IPS-18a (cell line): Measurements from ENCODE around the gene ARHGEF4.

Source experiments
- H3K27ac ChIP-seq: one replicate; pipeline ENCODE4 v1.5.1; 2013; ENCODE audit warnings: low read length
- H3K27me3 ChIP-seq: one replicate; pipeline ENCODE4 v1.6.1; 2013; ENCODE audit warnings: mild to moderate bottlenecking, low read length; ENCODE audit not compliant: control insufficient read depth, insufficient read depth
- H3K36me3 ChIP-seq: one replicate; pipeline ENCODE4 v1.6.1; 2013; ENCODE audit warnings: low read depth, low read length; ENCODE audit not compliant: control insufficient read depth
- H3K4me1 ChIP-seq: one replicate; pipeline ENCODE4 v1.6.1; 2013; ENCODE audit warnings: low read depth, low read length; ENCODE audit not compliant: control insufficient read depth
- H3K4me3 ChIP-seq: one replicate; pipeline ENCODE4 v1.5.1; 2013; ENCODE audit warnings: low read length
- H3K9ac ChIP-seq: one replicate; pipeline ENCODE4 v1.6.1; 2013; ENCODE audit warnings: mild to moderate bottlenecking, low read length, moderate library complexity
- H3K9me3 ChIP-seq: one replicate; pipeline ENCODE4 v1.6.1; 2013; ENCODE audit warnings: low read depth, low read length; ENCODE audit not compliant: control insufficient read depth

The ARHGEF4 gene

DNA sequence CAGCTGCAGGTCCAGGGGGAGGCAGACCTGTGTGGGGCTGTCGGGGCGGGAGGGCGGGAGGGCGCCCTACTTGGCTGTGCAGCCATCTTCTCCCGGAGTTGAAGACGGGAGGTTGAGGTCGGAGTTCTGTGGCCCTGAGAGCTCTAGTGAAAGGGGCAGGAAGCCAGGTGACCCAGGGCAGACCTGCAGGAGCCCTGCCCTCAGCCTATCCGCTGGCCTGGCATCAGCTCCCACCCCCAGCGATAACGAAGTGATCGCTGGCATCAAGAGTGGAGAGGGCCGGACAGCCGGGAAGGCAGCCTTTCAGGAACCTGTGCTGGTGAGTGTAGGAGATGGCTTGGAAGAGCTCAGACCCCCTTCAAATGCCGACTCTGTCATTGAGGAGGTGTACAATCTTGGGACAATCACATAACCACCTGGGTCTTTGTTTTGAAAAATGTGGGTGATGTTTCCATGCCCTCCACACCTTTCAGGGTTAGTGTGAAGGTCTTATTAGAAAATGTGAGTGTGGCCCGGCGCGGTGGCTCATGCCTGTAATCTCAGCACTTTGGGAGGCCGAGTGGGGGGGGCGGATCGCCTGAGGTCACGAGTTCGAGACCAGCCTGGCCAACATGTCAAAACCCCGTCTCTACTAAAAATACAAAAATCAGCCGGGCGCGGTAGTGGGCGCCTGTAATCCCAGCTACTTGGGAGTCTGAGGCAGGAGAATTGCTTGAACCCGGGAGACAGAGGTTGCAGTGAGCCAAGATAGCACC, 1.3 kb downstream of the ARHGEF4 start:
- peaks cover 5% of the 10 kb centered on the region for H3K4me1 ChIP-seq
- H3K9ac ChIP-seq: no peak overlapping the region
- H3K27ac ChIP-seq: no peak overlapping the region
- peak overlapping the region; percentile 59 for H3K4me3 ChIP-seq
- no peaks in the 10 kb centered on the region for H3K9me3 ChIP-seq
- peaks cover 32% of the 10 kb centered on the region for H3K27me3 ChIP-seq
- no peaks in the 10 kb centered on the region for H3K36me3 ChIP-seq

GRCh38 chr2:130839011-130839780, 2.5 kb downstream of the ARHGEF4 start:
- Histone ChIP-seq H3K4me1 (peaks cover 8% of the 10 kb centered on the region), H3K27me3 (peaks cover 32% of the 10 kb centered on the region), H3K36me3 (no peaks in the 10 kb centered on the region), H3K9ac (no peak overlapping the region), H3K9me3 (no peaks in the 10 kb centered on the region), H3K27ac (no peak overlapping the region), H3K4me3 (no peak overlapping the region)

- no peak overlapping the region for H3K4me3 ChIP-seq
- no peaks in the 10 kb centered on the region for H3K36me3 ChIP-seq
- H3K4me1 ChIP-seq: peaks cover 11% of the 10 kb centered on the region
- H3K9me3 ChIP-seq: no peaks in the 10 kb centered on the region
- H3K27ac ChIP-seq: no peak overlapping the region
- H3K27me3 ChIP-seq: peaks cover 30% of the 10 kb centered on the region
- no peak overlapping the region for H3K9ac ChIP-seq
Measured at GRCh38 chr2:130840506-130840905, 3.8 kb downstream of the ARHGEF4 start.

- H3K27ac ChIP-seq: no peak overlapping the region
Measured at GRCh38 chr2:130841741-130842365, 5.1 kb downstream of the ARHGEF4 start.

DNA sequence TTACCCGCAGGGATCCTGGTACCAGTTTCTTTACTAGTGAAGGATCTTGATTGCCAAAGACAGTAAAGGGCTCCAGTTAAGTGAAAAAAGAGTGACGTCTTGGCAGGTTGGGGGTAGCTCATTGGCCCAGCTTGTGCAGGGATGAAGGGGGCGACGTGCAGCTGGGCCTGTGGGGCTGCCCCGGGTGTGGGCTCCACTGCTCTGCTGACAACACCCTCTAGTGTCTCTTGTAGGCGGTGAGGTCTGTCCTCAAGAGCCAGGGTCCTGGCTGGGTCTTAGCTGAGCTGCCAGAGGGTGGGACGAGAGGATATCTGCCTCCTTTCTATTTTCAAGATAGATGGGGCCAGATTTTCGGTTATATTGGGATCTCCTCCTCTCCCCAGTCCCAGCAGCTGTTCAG, 6.1 kb downstream of the ARHGEF4 start:
- H3K36me3 ChIP-seq: no peaks in the 10 kb centered on the region
- H3K27ac ChIP-seq: no peak overlapping the region
- H3K4me3 ChIP-seq: no peak overlapping the region
- H3K9ac ChIP-seq: no peak overlapping the region
- no peaks in the 10 kb centered on the region for H3K9me3 ChIP-seq
- peaks cover 11% of the 10 kb centered on the region for H3K27me3 ChIP-seq
- peaks cover 6% of the 10 kb centered on the region for H3K4me1 ChIP-seq

More at GRCh38 chr2:130841741-130842365, 5.1 kb downstream of the ARHGEF4 start:
- H3K9ac ChIP-seq: no peak overlapping the region
- peaks cover 20% of the 10 kb centered on the region for H3K27me3 ChIP-seq
- no peaks in the 10 kb centered on the region for H3K9me3 ChIP-seq
- peaks cover 6% of the 10 kb centered on the region for H3K4me1 ChIP-seq
- no peak overlapping the region for H3K4me3 ChIP-seq
- H3K36me3 ChIP-seq: no peaks in the 10 kb centered on the region

DNA sequence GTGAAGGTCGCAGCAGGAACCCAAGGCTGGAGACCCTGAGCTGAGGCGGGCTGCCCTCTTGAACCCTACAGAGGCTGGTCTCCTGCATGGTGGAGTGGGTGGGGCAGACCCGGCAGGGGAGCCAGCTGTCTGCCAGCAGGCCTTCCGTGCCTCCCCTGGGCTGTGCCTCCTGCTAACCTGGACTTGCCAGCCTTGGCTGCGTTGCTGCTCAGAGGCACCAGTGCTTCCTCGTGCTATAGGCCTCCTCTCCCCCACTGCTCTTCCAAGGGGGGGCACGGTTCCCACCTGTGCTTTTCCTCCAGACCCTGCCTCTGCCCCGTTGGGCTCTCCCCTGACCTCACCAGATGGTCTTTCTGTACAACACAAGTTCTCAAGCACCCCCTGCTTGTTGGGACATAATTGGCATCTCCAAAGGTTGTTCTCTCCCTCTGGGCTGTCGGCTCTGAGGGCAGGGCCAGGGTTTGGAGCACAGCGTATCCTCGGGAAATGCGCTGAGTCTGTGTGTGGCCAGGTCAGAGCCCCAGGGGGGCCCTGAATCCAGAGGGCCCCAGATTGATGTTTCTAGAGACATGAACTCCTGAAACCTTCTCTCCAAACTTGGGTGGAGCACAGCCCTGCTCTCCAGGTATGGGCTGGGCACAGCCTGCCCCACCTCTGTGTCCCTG, 6.7 kb downstream of the ARHGEF4 start:
- no peak overlapping the region for H3K9ac ChIP-seq
- H3K9me3 ChIP-seq: no peaks in the 10 kb centered on the region
- H3K36me3 ChIP-seq: no peaks in the 10 kb centered on the region
- H3K4me3 ChIP-seq: no peak overlapping the region
- H3K27me3 ChIP-seq: peaks cover 4% of the 10 kb centered on the region
- peaks cover 6% of the 10 kb centered on the region for H3K4me1 ChIP-seq
- no peak overlapping the region for H3K27ac ChIP-seq

DNA sequence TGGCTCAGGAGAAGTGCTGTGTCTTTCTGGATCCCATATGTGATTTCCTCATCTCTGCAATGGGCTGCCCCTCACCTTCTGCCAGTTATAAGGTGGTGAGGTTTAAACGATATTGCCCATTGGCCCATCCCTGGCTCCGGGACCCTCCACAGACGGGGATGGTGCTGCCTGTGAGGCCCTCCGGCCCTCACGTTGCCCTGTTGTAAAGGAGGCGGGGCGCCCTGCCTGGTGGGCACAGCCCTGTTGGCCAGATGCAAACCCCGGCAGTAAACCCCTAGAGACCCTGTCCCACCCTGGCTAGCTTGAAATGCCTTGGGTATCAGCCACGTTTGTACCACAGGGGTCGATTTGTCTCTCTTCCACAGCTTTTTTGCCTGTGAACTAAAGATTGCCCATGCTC, 7.4 kb downstream of the ARHGEF4 start:
- peaks cover 6% of the 10 kb centered on the region for H3K4me1 ChIP-seq
- H3K27ac ChIP-seq: no peak overlapping the region
- no peak overlapping the region for H3K4me3 ChIP-seq
- H3K9me3 ChIP-seq: no peaks in the 10 kb centered on the region
- no peak overlapping the region for H3K9ac ChIP-seq
- no peaks in the 10 kb centered on the region for H3K27me3 ChIP-seq
- no peaks in the 10 kb centered on the region for H3K36me3 ChIP-seq

GRCh38 chr2:130845505-130846085, 8.9 kb downstream of the ARHGEF4 start:
- Histone ChIP-seq H3K36me3 (no peaks in the 10 kb centered on the region), H3K27ac (no peak overlapping the region), H3K9me3 (no peaks in the 10 kb centered on the region), H3K9ac (no peak overlapping the region), H3K4me1 (peaks cover 6% of the 10 kb centered on the region), H3K27me3 (no peaks in the 10 kb centered on the region), H3K4me3 (no peak overlapping the region)

GRCh38 chr2:130846233-130846632, 9.5 kb downstream of the ARHGEF4 start:
- H3K9me3 ChIP-seq: no peaks in the 10 kb centered on the region
- no peak overlapping the region for H3K27ac ChIP-seq
- H3K4me1 ChIP-seq: peaks cover 6% of the 10 kb centered on the region
- H3K4me3 ChIP-seq: no peak overlapping the region
- H3K27me3 ChIP-seq: no peaks in the 10 kb centered on the region
- no peaks in the 10 kb centered on the region for H3K36me3 ChIP-seq
- no peak overlapping the region for H3K9ac ChIP-seq

- Histone ChIP-seq H3K9ac (no peak overlapping the region), H3K27me3 (no peaks in the 10 kb centered on the region), H3K4me3 (no peak overlapping the region), H3K9me3 (no peaks in the 10 kb centered on the region), H3K4me1 (peaks cover 6% of the 10 kb centered on the region), H3K27ac (no peak overlapping the region), H3K36me3 (no peaks in the 10 kb centered on the region)
Measured at GRCh38 chr2:130846686-130847375, 10.1 kb downstream of the ARHGEF4 start.
